ENCODE results near the gene ZMIZ1.

The ZMIZ1 gene

DNA sequence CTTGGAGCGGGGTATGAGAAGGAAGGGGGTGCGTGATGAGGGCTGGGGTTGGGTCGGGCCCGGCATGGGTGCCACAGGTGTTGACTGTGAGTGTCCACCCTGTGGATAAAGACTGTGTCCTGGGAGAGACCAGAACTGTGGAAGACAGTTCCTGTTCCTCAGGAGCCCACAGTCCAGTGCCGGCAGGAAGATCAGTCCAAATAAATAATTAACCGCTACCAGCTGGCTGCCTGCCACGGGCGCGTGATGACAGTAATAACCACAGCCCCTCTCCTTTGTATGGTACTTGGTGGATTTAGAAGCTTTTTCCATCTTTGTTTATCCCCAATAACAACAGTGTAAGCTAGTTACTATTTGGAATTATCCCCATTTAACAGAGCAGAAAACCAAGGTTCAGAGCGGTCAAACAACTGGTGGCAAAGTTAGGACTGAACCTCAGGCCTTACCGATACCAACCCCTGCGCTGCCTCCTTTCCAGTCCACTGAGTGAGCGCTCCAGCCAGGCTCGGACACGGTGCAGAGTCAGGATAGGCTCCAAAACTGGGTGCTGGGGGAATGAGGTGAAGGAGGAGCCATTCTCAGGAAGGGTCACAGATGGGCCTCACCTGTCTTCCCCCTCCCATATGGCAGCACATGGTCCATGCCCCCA lies 5.1 kb downstream of the ZMIZ1 start:
- Histone ChIP-seq H3K27ac (no peak overlapping the region), H3K36me3 (replicated peaks) (no peaks in the 10 kb centered on the region), H3K27me3 (replicated peaks) (no peaks in the 10 kb centered on the region), H3K4me3 (ENCODE audit: low read depth, low read length) (no peak overlapping the region)
- in situ Hi-C loops (cut with HindIII; ENCODE audit: low pct_ligation_motif_present, low sequenced_read_pairs): no loop called here
- DNase-seq: peak; percentile 40
- TF ChIP-seq, protein P1, sequence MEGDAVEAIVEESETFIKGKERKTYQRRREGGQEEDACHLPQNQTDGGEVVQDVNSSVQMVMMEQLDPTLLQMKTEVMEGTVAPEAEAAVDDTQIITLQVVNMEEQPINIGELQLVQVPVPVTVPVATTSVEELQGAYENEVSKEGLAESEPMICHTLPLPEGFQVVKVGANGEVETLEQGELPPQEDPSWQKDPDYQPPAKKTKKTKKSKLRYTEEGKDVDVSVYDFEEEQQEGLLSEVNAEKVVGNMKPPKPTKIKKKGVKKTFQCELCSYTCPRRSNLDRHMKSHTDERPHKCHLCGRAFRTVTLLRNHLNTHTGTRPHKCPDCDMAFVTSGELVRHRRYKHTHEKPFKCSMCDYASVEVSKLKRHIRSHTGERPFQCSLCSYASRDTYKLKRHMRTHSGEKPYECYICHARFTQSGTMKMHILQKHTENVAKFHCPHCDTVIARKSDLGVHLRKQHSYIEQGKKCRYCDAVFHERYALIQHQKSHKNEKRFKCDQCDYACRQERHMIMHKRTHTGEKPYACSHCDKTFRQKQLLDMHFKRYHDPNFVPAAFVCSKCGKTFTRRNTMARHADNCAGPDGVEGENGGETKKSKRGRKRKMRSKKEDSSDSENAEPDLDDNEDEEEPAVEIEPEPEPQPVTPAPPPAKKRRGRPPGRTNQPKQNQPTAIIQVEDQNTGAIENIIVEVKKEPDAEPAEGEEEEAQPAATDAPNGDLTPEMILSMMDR (IDR thresholded peaks at IDR 0.05; ENCODE audit: low read depth, low read length, missing control alignments): no peak

DNA sequence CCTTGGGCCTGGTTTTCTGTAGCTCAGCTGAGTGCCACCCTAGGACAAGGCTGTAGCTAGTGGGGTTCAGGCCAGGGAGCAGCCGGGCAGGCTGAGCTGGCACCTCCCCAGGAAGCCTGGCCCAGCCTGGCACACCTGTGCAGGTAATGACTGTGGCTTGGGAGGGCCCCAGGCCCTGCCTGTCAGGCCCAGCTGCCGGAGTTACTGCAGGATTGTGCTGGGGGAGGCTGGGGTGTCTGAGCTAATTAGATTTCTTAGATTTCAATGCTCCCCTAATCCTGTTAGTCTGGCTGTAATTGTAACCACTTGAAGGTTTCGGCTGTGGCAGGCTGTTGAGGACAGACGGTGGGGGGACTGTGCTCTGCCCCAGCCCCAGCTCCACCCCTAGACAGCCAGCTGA lies 6.0 kb downstream of the ZMIZ1 start:
- no peak for DNase-seq
- Histone ChIP-seq H3K27me3 (replicated peaks) (no peaks in the 10 kb centered on the region), H3K27ac (no peak overlapping the region), H3K4me3 (ENCODE audit: low read depth, low read length) (no peak overlapping the region), H3K36me3 (replicated peaks) (no peaks in the 10 kb centered on the region)
- in situ Hi-C loops (cut with HindIII; ENCODE audit: low pct_ligation_motif_present, low sequenced_read_pairs): no loop called here
- TF ChIP-seq, protein P1 (IDR thresholded peaks at IDR 0.05; ENCODE audit: low read depth, low read length, missing control alignments): no peak

DNA sequence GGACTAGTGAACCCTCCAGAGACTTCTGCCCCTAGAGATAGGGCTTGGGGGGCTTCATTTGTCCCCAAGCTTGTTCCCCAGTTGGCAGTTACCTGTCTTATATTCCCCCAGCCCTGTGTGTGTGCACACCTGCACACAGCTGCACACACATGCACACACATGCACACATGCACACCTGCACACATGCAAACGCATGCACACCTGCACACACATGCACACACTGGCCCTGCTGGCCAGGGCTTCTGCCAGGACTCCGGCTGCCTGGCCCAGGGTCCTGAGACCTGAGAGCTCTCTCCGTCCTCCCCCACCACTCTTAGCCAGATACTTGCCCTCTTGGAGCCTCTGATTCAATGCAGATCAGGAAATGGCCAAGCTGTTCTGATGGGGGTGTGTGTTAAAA lies 6.7 kb downstream of the ZMIZ1 start:
- no peak for DNase-seq
- Histone ChIP-seq H3K27ac (no peak overlapping the region), H3K36me3 (replicated peaks) (no peaks in the 10 kb centered on the region), H3K4me3 (ENCODE audit: low read depth, low read length) (no peak overlapping the region), H3K27me3 (replicated peaks) (no peaks in the 10 kb centered on the region)
- TF ChIP-seq, protein P1 (IDR thresholded peaks at IDR 0.05; ENCODE audit: low read depth, low read length, missing control alignments): no peak
- in situ Hi-C loops (cut with HindIII; ENCODE audit: low pct_ligation_motif_present, low sequenced_read_pairs): no loop called here

DNA sequence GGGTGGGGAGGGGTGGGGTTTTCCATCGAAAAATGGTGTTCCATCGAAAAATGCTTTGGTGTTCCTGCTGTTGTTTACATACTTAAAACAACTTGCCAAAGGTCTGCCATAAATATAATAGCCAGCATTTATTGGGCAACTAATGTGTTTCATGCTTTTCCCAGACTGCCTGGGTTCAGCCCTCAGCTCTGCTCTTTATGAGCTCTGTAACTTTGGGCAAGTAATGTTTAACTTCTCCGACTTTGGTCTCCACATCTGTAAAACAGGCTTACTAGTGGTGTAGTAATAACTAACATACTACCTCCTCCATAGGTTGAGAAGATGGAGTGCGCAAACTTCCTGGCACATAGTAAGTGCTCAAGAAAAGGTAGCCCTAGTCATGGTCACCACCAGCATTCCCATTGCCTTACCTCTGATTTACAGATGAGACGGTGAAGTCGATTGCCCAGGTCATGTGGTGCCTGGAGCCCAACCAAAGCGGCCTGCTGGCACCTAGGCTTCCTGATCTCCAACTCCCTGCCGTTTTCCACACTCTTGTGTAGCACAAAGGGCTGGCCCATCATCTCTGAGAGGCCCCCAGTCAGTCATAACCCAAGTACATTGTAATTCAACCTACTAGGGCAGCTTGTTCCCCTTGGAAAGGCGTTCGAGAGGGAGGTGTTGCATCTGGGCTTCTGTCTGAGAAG lies 8.9 kb downstream of the ZMIZ1 start:
- TF ChIP-seq, protein P1 (IDR thresholded peaks at IDR 0.05; ENCODE audit: low read depth, low read length, missing control alignments): no peak
- in situ Hi-C loops (cut with HindIII; ENCODE audit: low pct_ligation_motif_present, low sequenced_read_pairs): no loop called here
- Histone ChIP-seq H3K27me3 (replicated peaks) (no peaks in the 10 kb centered on the region), H3K27ac (no peak overlapping the region), H3K4me3 (ENCODE audit: low read depth, low read length) (no peak overlapping the region), H3K36me3 (replicated peaks) (no peaks in the 10 kb centered on the region)
- DNase-seq: no peak

DNA sequence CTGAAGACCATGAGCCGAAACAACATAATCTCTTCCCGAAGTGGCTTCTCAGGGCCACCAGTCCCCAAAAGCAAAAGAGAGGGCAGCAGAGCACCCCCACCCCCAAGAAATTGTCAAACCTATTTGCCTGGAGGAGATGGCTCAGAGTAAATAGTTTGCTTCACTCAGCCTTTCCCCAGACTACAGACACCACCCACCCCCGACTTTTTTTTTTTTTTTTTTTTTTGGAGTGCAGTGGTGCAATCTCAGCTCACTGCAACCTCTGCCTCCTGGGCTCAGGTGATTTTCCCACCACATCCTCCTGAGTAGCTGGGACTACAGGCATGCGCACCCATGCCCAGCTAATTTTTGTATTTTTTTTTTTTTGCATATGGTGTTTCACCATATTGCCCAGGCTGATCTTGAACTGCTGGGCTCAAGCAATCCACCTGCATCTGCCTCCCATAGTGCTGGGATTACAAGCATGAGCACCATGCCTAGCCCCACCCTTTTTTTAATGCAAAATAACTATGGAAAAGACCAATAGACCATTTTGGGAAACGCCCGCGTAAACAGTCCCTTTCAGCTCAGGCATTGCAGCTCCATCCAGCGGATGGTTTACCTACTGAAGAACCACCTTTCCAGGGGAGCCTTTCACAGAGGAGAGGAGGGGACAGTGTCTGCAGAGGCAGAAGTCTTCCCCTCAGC lies 9.7 kb downstream of the ZMIZ1 start:
- Histone ChIP-seq H3K4me3 (ENCODE audit: low read depth, low read length) (no peak overlapping the region), H3K36me3 (replicated peaks) (no peaks in the 10 kb centered on the region), H3K27me3 (replicated peaks) (no peaks in the 10 kb centered on the region), H3K27ac (no peak overlapping the region)
- TF ChIP-seq, protein P1 (IDR thresholded peaks at IDR 0.05; ENCODE audit: low read depth, low read length, missing control alignments): no peak
- in situ Hi-C loops (cut with HindIII; ENCODE audit: low pct_ligation_motif_present, low sequenced_read_pairs): no loop called here
- DNase-seq: no peak

All from brain microvascular endothelial cell (primary cell).